Rectal smooth muscle tissue (tissue), 1 donor: ENCODE measurements around the gene ANKS1A.
"Not testable (repeated sequence)": the region's sequence is repeated elsewhere in the genome, so short reads cannot be mapped to it uniquely, and the experiment has no call there.

Source experiments
- H3K27ac ChIP-seq: one replicate; pipeline ENCODE4 v1.7.0; 2013; ENCODE audit warnings: low read depth, low read length, inconsistent platforms
- H3K27me3 ChIP-seq: one replicate; pipeline ENCODE4 v1.7.0; 2013; ENCODE audit warnings: low read length; ENCODE audit not compliant: control insufficient read depth, insufficient read depth
- H3K36me3 ChIP-seq: one replicate; pipeline ENCODE4 v1.7.0; 2013; ENCODE audit warnings: low read length; ENCODE audit not compliant: control insufficient read depth, insufficient read depth
- H3K4me1 ChIP-seq: one replicate; pipeline ENCODE4 v1.7.0; 2013; ENCODE audit warnings: low read length; ENCODE audit not compliant: control insufficient read depth, insufficient read depth
- H3K4me3 ChIP-seq: one replicate; pipeline ENCODE4 v1.7.0; 2013; ENCODE audit warnings: low read length
- H3K9ac ChIP-seq: one replicate; pipeline ENCODE4 v1.7.0; 2013; ENCODE audit warnings: low read length

Gene ANKS1A

DNA sequence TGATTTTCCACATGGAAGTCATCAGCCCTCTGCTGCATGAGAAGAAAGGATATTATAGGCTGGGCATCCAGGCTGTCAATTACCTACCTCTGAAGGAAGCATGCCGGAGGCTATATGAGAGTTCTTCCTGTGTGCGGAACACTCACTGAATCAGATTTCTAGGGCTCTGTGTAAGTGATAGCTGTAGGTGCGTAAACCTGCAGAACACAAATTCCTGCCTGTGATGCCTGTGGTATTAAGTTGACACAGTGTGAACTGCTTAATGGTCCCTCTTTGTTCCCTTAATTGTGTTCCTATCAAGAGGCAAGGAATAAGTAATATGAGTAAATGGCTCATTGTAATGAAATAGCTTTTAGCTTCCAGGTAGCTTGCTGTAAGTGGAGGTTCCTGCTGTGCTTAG, 103.3 kb downstream of the ANKS1A start:
- Histone ChIP-seq H3K4me3 (no peak overlapping the region), H3K27me3 (no peaks in the 10 kb centered on the region), H3K36me3 (no peaks in the 10 kb centered on the region), H3K27ac (no peak overlapping the region), H3K4me1 (peaks cover 9% of the 10 kb centered on the region), H3K9ac (no peak overlapping the region)

DNA sequence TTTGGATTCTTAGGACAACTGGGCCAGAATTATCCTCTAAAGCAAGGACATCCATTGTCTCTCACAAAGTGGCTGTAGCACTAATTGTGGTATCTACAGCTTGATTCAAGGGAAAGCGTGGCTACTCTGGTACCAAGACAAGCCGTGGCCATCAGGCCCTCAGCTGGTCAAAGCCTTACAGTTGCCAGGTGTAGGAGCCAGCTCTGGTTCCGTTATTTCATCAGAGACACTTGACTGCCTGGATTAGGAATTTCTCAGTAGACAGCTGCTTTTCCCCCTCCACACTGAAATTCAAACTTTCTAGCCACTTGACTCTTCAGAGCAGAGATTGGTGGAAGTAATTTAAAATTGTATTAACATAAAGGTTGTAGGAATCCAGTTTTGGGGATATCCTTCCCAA, 104.2 kb downstream of the ANKS1A start:
- Histone ChIP-seq H3K27me3 (no peaks in the 10 kb centered on the region), H3K9ac (no peak overlapping the region), H3K27ac (no peak overlapping the region), H3K36me3 (no peaks in the 10 kb centered on the region), H3K4me3 (no peak overlapping the region), H3K4me1 (peaks cover 9% of the 10 kb centered on the region)

DNA sequence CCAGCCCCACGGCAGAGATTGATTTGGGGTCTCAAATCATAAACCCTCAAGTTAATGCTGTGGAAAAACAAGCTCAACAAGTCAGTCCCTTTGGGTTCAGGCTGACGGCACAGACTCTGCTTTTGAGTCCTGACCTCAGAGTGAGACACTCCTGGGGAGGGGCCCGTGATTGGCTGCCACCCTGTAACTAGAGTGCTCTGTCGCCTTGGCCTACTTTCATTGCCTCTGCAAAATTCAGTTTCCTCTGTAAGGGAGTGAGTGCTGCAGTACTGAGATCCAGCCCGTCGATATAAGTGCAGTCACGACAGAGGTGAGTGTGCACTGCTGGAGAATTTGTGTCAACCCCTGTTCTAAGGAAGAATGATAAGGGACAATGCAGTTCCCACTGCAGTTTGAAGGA, 105.6 kb downstream of the ANKS1A start:
- H3K9ac ChIP-seq = no peak overlapping the region
- no peak overlapping the region for H3K27ac ChIP-seq
- H3K36me3 ChIP-seq = peaks cover 4% of the 10 kb centered on the region
- H3K4me1 ChIP-seq = peaks cover 9% of the 10 kb centered on the region
- no peak overlapping the region for H3K4me3 ChIP-seq
- H3K27me3 ChIP-seq = no peaks in the 10 kb centered on the region

DNA sequence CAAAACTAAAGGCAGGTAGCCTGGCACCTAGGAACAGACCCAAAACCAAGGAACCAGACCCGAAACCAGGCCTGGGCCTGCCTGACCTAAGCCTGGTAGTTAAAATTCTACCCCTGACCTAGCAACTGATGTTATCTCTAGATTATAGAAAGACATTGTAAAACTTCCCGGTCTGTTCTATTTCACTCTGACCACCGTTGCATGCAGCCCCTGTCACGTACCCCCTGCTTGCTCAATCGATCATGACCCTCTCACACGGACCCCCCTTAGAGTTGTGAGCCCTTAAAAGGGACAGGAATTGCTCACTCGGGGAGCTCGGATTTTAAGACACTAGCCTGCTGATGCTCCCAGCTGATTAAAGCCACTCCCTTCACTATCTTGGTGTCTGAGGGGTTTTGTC, 109.4 kb downstream of the ANKS1A start:
- H3K4me1 ChIP-seq, H3K36me3 ChIP-seq, H3K4me3 ChIP-seq, H3K27ac ChIP-seq, H3K27me3 ChIP-seq, H3K9ac ChIP-seq: not testable (repeated sequence)

DNA sequence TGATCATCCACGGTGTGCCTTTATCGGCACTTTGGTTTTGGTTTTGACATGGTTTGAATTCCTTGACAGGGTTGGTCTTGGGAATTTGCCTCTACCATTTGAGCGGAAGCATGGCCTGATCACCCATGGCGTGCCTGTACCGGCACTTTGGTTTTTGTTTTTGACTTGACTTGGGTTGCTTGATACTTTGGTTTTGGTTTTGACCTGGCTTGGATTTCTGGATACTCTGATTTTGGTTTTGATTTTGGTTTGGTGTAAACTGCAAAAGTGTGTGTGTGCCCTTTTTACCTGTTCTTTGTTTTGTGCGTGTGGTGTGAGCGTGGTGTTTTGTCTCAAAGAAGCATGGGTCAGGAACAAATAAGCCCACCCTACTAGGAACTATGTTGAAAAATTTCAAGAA, 110.1 kb downstream of the ANKS1A start:
- H3K27me3 ChIP-seq, H3K9ac ChIP-seq, H3K36me3 ChIP-seq, H3K4me1 ChIP-seq, H3K4me3 ChIP-seq, H3K27ac ChIP-seq: not testable (repeated sequence)

DNA sequence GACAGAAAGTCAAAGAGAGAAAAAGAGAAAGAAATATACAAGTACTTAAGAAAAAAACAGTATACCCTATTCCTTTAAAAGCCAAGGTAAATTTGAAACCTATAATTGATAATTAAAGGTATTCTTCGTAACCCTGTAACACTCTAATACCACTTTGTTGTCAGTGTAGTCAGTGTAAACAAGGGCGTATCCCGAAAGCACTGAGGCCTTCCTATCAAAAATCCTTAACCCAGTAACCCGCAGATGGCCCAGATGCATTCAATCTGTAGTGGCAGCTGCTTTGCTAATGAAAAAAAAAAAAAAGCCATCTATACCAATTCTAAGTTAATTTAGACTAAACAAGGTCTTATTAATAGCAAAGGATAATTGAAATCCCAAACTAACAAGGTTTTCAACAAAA, 110.9 kb downstream of the ANKS1A start:
- H3K27me3 ChIP-seq, H3K36me3 ChIP-seq, H3K4me3 ChIP-seq, H3K27ac ChIP-seq, H3K4me1 ChIP-seq, H3K9ac ChIP-seq: not testable (repeated sequence)

DNA sequence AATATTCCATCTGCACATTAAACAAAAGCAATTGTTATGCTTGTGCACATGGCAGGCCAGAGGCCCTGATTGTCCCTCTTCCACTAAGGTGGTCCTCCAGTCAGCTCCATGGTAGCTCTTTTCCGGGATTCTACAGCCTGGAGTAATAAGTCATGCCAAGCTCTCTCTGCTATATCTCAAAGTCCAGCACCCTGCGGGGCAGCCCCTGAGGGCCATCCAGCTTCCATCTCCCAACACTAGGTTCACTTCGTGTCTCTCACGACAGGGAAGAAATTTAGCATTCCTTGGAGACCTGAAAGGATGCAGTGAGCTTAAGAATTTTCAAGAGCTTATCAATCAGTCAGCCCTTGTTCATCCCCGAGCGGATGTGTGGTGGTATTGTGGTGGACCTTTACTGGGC, 112.3 kb downstream of the ANKS1A start:
- not testable (repeated sequence) for H3K4me1 ChIP-seq, H3K27ac ChIP-seq, H3K4me3 ChIP-seq, H3K36me3 ChIP-seq, H3K27me3 ChIP-seq, H3K9ac ChIP-seq

DNA sequence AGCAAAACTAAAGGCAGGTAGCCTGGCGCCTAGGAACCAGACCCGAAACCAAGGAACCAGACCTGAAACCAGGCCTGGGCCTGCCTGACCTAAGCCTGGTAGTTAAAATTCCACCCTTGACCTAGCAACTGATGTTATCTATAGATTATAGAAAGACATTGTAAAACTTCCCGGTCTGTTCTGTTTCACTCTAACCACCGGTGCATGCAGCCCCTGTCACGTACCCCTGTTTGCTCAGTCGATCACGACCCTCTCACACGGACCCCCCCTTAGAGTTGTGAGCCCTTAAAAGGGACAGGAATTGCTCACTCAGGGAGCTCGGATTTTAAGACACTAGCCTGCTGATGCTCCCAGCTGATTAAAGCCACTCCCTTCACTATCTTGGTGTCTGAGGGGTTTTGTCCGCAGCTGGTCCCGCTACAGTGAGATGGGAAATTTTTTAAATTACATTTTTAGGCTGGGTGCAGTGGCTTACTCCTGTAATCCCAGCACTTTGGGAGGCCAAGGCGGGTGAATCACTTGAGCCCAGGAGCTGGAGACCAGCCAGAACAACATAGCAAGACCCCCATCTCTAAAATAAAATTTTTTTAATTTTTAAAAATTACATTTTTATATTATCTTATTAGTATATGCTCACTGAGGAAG, 115.0 kb downstream of the ANKS1A start:
- H3K36me3 ChIP-seq, H3K9ac ChIP-seq, H3K4me3 ChIP-seq, H3K4me1 ChIP-seq, H3K27ac ChIP-seq, H3K27me3 ChIP-seq: not testable (repeated sequence)

DNA sequence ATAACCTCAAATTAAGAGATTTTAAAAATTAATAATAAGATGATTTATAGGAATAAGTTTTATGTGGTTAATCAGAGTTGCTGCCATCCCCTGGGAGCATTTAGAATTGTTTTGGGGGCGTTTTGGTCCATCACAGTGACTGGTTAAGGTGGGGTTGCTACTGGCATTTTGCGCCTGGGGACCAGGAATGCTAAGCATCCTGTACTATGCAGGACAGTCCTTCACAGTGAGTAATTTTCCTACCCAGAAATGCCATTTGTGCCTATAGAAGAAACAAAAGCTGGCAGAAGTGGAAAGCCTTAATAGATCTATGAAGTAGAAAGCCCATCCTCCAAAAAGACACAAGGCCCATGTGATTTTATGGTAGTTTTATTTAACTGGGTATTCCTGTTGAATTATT, 118.0 kb downstream of the ANKS1A start:
- Histone ChIP-seq H3K4me3 (no peak overlapping the region), H3K27me3 (no peaks in the 10 kb centered on the region), H3K36me3 (no peaks in the 10 kb centered on the region), H3K4me1 (no peaks in the 10 kb centered on the region), H3K9ac (no peak overlapping the region), H3K27ac (no peak overlapping the region)

DNA sequence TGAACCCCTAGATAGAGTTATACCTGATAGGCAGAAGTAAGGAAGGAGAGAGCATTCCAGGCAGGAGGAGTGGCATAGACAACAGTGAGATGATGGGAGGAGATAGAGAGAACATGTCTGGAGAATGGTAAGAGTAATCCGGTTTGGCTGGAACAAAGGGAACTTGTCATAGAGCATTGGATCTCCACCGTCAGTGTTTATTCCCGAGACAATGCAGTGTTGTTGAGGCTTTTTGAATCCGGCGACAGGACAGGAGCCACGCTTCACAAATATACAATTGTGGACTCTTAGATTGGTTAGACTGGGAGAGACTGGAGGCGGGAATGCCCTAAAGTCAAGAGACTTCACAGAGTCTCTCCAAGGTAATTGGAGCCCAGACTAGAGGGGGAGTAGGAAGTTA, 119.8 kb downstream of the ANKS1A start:
- H3K4me1 ChIP-seq = no peaks in the 10 kb centered on the region
- H3K27me3 ChIP-seq = no peaks in the 10 kb centered on the region
- H3K4me3 ChIP-seq = no peak overlapping the region
- H3K36me3 ChIP-seq = no peaks in the 10 kb centered on the region
- no peak overlapping the region for H3K27ac ChIP-seq
- no peak overlapping the region for H3K9ac ChIP-seq

DNA sequence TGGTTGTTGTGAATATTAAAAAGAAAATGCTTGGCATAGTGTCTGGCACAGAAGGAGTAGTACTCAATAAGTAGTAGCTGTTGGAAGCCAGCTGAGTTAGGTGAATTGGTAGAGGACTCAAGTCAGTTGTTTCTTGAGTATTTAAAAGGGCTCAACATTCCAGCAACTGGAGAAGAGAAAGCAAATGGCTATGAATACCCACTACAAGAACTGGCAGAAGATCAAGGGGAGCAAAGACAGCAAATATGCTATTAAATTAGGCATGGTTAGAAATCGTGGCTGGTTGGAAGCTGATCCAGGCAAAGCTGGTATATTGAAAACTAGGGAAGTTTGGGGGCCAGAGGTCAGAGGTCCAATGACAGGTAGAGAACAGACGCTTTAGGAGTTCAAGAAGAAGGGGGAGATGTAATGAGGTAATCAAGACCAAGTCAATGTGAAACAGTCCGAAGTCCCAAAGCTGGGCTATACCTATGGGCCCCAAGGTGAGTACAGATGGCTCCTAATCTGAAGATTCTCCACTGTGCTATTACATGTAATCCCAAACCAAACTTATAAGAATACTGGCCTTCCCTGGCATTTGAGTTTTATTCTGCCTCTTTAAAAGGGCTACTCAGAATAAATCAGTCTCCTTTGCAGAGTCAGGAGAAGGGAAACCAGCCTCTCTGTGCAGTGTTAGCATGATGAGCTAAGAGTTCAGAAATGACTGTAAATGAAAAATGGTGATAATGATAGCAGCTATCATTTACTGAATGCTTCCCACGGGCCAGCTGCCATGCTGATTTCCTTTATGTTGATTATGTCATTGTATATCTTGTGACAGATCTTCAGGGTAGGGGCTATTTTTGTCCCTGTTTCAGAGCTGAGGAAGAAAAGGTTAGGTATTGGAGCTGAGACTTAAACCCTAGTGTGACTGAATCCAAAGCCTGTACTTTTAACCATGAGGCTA, 122.3 kb downstream of the ANKS1A start:
- Histone ChIP-seq H3K27ac (no peak overlapping the region), H3K9ac (no peak overlapping the region), H3K4me1 (peaks cover 15% of the 10 kb centered on the region), H3K36me3 (no peaks in the 10 kb centered on the region), H3K4me3 (no peak overlapping the region), H3K27me3 (no peaks in the 10 kb centered on the region)

DNA sequence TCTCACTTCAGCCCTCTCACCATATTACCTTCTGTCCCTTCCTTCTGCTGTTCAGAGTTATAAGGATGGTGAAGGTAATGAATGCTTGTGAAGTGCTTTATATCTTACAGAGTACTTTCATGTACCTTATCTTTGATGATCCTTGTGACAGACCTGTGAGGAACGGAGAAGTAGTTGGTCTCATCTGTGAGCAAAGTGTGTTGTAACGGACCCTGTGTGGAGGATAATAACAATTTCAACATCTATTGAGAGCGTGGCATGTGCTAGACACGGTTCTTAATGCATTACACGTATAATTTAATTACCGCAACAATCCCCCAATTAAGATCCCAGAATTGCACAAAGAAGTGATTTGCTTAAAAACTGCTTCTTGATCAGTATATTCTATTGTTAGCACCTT, 124.6 kb downstream of the ANKS1A start:
- H3K4me1 ChIP-seq = peaks cover 16% of the 10 kb centered on the region
- no peak overlapping the region for H3K4me3 ChIP-seq
- H3K27ac ChIP-seq = no peak overlapping the region
- no peaks in the 10 kb centered on the region for H3K36me3 ChIP-seq
- no peaks in the 10 kb centered on the region for H3K27me3 ChIP-seq
- no peak overlapping the region for H3K9ac ChIP-seq

DNA sequence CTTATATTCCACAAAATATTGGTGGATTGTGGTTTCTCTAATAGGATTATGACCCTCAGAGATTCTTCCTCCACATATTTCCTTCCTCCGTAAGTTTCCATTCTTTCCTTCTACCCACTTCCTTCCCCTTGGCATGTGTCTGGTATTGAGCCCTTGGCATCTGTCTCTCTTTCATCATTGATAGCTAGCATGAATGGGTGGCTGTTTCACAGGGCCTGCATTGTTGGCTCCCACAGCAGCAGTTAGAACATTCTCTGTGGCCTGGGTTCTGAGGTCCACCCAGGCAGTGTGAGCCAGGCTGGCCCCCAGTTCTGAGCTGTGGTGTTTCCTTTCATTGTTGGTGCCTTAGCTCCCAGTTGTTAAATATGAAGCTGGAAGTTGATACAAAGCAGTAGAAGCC, 125.3 kb downstream of the ANKS1A start:
- H3K36me3 ChIP-seq = no peaks in the 10 kb centered on the region
- H3K4me3 ChIP-seq = no peak overlapping the region
- H3K27me3 ChIP-seq = no peaks in the 10 kb centered on the region
- H3K27ac ChIP-seq = no peak overlapping the region
- H3K9ac ChIP-seq = no peak overlapping the region
- H3K4me1 ChIP-seq = peaks cover 16% of the 10 kb centered on the region
